GM12878 (cell line): ENCODE measurements around the gene HTRA2. TPM values are rescaled to one million over a fixed set of nuclear protein-coding genes. Genes with fewer than 3 reads are reported as not detected.
A peak's percentile ranks its signal among the peaks of the same experiment; 100 is the strongest.

Source experiments
- ATAC-seq: fragments of 200-7000 bp; cut with Tn5 transposase; 3 replicates; pipeline ENCODE4 v1.9.1; 2020; ENCODE audit warnings: mild to moderate bottlenecking, moderate library complexity
- BruUV-seq: library from RNA; stranded (reverse); fragments of 400-500 nt; replicated peaks from 2 replicates; lab custom pipeline; 2021; lab: Mats Ljungman, UMichigan
- CTCF ChIA-PET: fragments of 300-600 bp; sonication (Branson Sonifier 250); formaldehyde crosslinking; extraction: SDS; loops from one replicate; lab custom pipeline; 2021; ENCODE audit warnings: inconsistent platforms; lab: Yijun Ruan, JAX
- POLR2A ChIA-PET: fragments of 350-600 bp; formaldehyde crosslinking; extraction: SDS; loops from one replicate; lab custom pipeline; 2021; ENCODE audit warnings: inconsistent platforms; lab: Charles Lee
- RAD21 ChIA-PET: fragments of 300-600 bp; sonication (Branson Sonifier 250); formaldehyde crosslinking; loops from one replicate; lab custom pipeline; 2023; ENCODE audit warnings: antibody characterized with exemption; ENCODE audit not compliant: unreplicated experiment; lab: Charles Lee
- SMC1A ChIA-PET: fragments of 300-600 bp; sonication (Branson Sonifier 250); formaldehyde crosslinking; loops from one replicate; lab custom pipeline; 2023; ENCODE audit not compliant: unreplicated experiment, uncharacterized antibody; lab: Charles Lee
- DNase-seq: peaks from one replicate; pipeline ENCODE4 v3.0.0-alpha.2; 2011; ENCODE audit warnings: low read depth, low spot score
- FAIRE-seq: peaks from 3 replicates; lab custom pipeline; 2011; peaks lifted over from hg19 to GRCh38; lab: Jason Lieb, UNC
- H2AFZ ChIP-seq: 2 replicates; pipeline ENCODE4 v1.6.0; 2011; ENCODE audit warnings: low read depth, low read length, control low read depth; ENCODE audit not compliant: control insufficient read depth
- H3K27ac ChIP-seq: 2 replicates; pipeline ENCODE4 v1.5.1; 2011; ENCODE audit warnings: control low read depth; ENCODE audit not compliant: control insufficient read depth, insufficient read depth
- H3K27me3 ChIP-seq, 2 experiments: replicated peaks in 1 of 2; 2 replicates each; pipeline versions ENCODE4 v1.6.0 to v1.6.1; 2011; ENCODE audit warnings: low read length in 1 of 2; ENCODE audit not compliant: control insufficient read depth in 2 of 2, insufficient read depth in 2 of 2
- H3K36me3 ChIP-seq, 2 experiments: 2 replicates each; pipeline ENCODE4 v1.5.1; 2011; ENCODE audit warnings: low read length in 1 of 2; ENCODE audit not compliant: control insufficient read depth in 2 of 2, insufficient read depth in 2 of 2
- H3K4me1 ChIP-seq: 2 replicates; pipeline ENCODE4 v1.6.1; 2011; ENCODE audit warnings: mild to moderate bottlenecking, low read length, moderate library complexity, mixed read lengths; ENCODE audit not compliant: control insufficient read depth, insufficient read depth
- H3K4me2 ChIP-seq: 2 replicates; pipeline ENCODE4 v1.6.0; 2011; ENCODE audit warnings: control low read depth; ENCODE audit not compliant: control insufficient read depth, insufficient read depth
- H3K4me3 ChIP-seq: fragments of 200-600 bp; sonication (generic); 2 replicates; pipeline ENCODE4 v1.5.1; 2016
- H3K79me2 ChIP-seq: 2 replicates; pipeline ENCODE4 v1.6.0; 2011; ENCODE audit warnings: low read length; ENCODE audit not compliant: control insufficient read depth, insufficient read depth
- H3K9ac ChIP-seq: 2 replicates; pipeline ENCODE4 v1.8.0; 2011; ENCODE audit warnings: low read length, control low read depth, mixed read lengths; ENCODE audit not compliant: control insufficient read depth, insufficient read depth
- H3K9me3 ChIP-seq: replicated peaks from 3 replicates; pipeline ENCODE4 v1.5.1; 2011; ENCODE audit warnings: mild to moderate bottlenecking, low read length; ENCODE audit not compliant: control insufficient read depth, insufficient read depth
- H4K20me1 ChIP-seq: 2 replicates; pipeline ENCODE4 v1.6.0; 2011; ENCODE audit not compliant: control insufficient read depth, insufficient read depth
- CTCF ChIP-seq, 3 experiments: IDR thresholded peaks in 2 of 3; conservative IDR thresholded peaks in 1 of 3; 2 replicates each; pipeline ENCODE4 v1.5.1; 2011; ENCODE audit warnings: low read depth in 3 of 3, low read length in 3 of 3, mild to moderate bottlenecking in 3 of 3, control low read depth in 2 of 3, moderate library complexity in 2 of 3, inconsistent platforms in 1 of 3, mixed read lengths in 1 of 3; ENCODE audit not compliant: control insufficient read depth in 2 of 3, insufficient read depth in 1 of 3; ENCODE audit errors: extremely low read depth in 1 of 3
- E2F4 ChIP-seq: IDR thresholded peaks from 2 replicates; pipeline ENCODE4 v1.6.1; 2012; ENCODE audit warnings: low read depth, low read length, improper control_type of control experiment
- E2F8 ChIP-seq: fragments of 450-650 bp; IDR thresholded peaks from 2 replicates; pipeline ENCODE4 v1.6.1; 2018; ENCODE audit warnings: mild to moderate bottlenecking, low read depth, moderate library complexity; ENCODE audit not compliant: partially characterized antibody
- LARP7 ChIP-seq: fragments of 450-650 bp; IDR thresholded peaks from 2 replicates; pipeline ENCODE4 v1.6.1; 2017; ENCODE audit warnings: mild to moderate bottlenecking
- MEF2B ChIP-seq: fragments of 450-650 bp; IDR thresholded peaks from 2 replicates; pipeline ENCODE4 v1.6.1; 2018; ENCODE audit warnings: mild to moderate bottlenecking, moderate library complexity; ENCODE audit not compliant: partially characterized antibody, poor library complexity, severe bottlenecking
- NR2C2 ChIP-seq: IDR thresholded peaks from 2 replicates; pipeline ENCODE4 v1.6.1; 2011; ENCODE audit warnings: borderline replicate concordance, low read depth; ENCODE audit not compliant: control insufficient read depth, insufficient read length
- RELA ChIP-seq: fragments of 450-650 bp; IDR thresholded peaks from 2 replicates; pipeline ENCODE4 v1.8.0; 2014; ENCODE audit warnings: borderline replicate concordance; ENCODE audit not compliant: partially characterized antibody
- RFX5 ChIP-seq: IDR thresholded peaks from 2 replicates; pipeline ENCODE4 v1.6.1; 2011; ENCODE audit warnings: low read depth, low read length, improper control_type of control experiment
- SP1 ChIP-seq: IDR thresholded peaks from one replicate; pipeline ENCODE4 v1.6.1; 2011; ENCODE audit warnings: low read depth, low read length
- STAT3 ChIP-seq: IDR thresholded peaks from 2 replicates; pipeline ENCODE4 v1.6.1; 2011; ENCODE audit warnings: low read depth, low read length, improper control_type of control experiment
- ZNF622 ChIP-seq: fragments of 450-650 bp; IDR thresholded peaks from 2 replicates; pipeline ENCODE4 v1.6.1; 2017; ENCODE audit warnings: mild to moderate bottlenecking, inconsistent platforms
- ZZZ3 ChIP-seq: IDR thresholded peaks from 2 replicates; pipeline ENCODE4 v1.6.1; 2011; ENCODE audit warnings: low read depth; ENCODE audit not compliant: control insufficient read depth, insufficient read length
- WGBS: methylation state at CpG from one replicate; pipeline ENCODE4 v1.1.6; 2016; ENCODE audit warnings: low lambda C conversion rate; ENCODE audit not compliant: insufficient replicate concordance, insufficient coverage; ENCODE audit errors: missing lambda C conversion rate; 5-methylcytosine and 5-hydroxymethylcytosine counted together
- in situ Hi-C: fragments of 300-500 bp; cut with MboI; formaldehyde crosslinking; loops from 9 replicates; pipeline ENCODE4 v1.14.3; 2018; ENCODE audit warnings: mixed read lengths
- intact Hi-C: fragments of 100-400 bp; cut with micrococcal nuclease; formaldehyde crosslinking; loops from one replicate; pipeline ENCODE4 v1.14.2; 2022; ENCODE audit not compliant: unreplicated experiment
- polyA plus RNA-seq, 11 experiments: library from polyadenylated mRNA; depleted of rRNA in 4 of 11; unstranded in 6 of 11; stranded (reverse) in 5 of 11; fragments of >200 nt; fragmentation: Nextera tagmentation in 4 of 11; fragmentation: Illumina TruSeq in 1 of 11; extraction: Ambion mirVana in 4 of 11; extraction: Trizol in 1 of 11; gene quantifications; 1 replicate in 1 of 11; 2 replicates in 10 of 11; pipeline versions ENCODE4 v1.2.1 to v1.2.3, GENCODE V29; 2011 to 2016; ENCODE audit warnings: inconsistent platforms in 2 of 11, missing spikeins in 2 of 11, low read depth in 1 of 11
- total RNA-seq, 4 experiments: library from RNA; depleted of rRNA in 3 of 4; stranded (reverse); fragments of >200 nt in 3 of 4; fragmentation: Illumina TruSeq in 1 of 4; extraction: Trizol in 1 of 4; gene quantifications; 2 replicates each; pipeline versions ENCODE4 v1.2.1 to v1.2.3, GENCODE V29; 2013 to 2021

The HTRA2 gene
- total and polyA plus RNA-seq, 10 of the 15 experiments (the other 5 are each of a cell fraction or from before 2014, with no cell fraction given): 42.3 to 73.9 (median 54.6) TPM

- Histone ChIP-seq H3K4me3 (no peak within 1 kb of the TSS), H2AFZ (no peak within 1 kb of the TSS), H4K20me1 (no peaks in the 10 kb centered on the region), H3K36me3 (peaks cover 12 to 17% of the 10 kb centered on the region in 2 experiments), H3K4me1 (peaks cover 22% of the 10 kb centered on the region), H3K9ac (no peak within 1 kb of the TSS), H3K79me2 (peaks cover 38% of the 10 kb centered on the region), H3K27me3 (no peaks in the 10 kb centered on the region), H3K4me2 (peak within 1 kb of the TSS; percentile 46), H3K9me3 (no peaks in the 10 kb centered on the region), H3K27ac (no peak within 1 kb of the TSS)
- POLR2A ChIA-PET: interaction anchor here (0.7 to 2.6 kb wide), 6 partner anchors 18 to 60 kb away, joined by 4 to 10 read pairs (median 4); partner anchors contain the start of gene PCGF1
- intact Hi-C loops (no loop called here), in situ Hi-C loops (no loop called here)
- CTCF ChIA-PET: interaction anchor here (1.1 to 10.4 kb wide), 6 partner anchors 20 to 61 kb away, joined by 4 to 226 read pairs (median 51); partner anchors contain the start of genes CCDC142, PCGF1 and TTC31
- DNase-seq (peak; percentile 49), FAIRE-seq (peak; percentile 97), ATAC-seq (peak; percentile 5)
- RAD21 ChIA-PET: interaction anchor here (1.1 to 7.5 kb wide), 3 partner anchors 43 to 92 kb away, joined by 3 to 158 read pairs (median 7); partner anchors contain the start of genes CCDC142 and TTC31
- WGBS: 64% methylated on average over 11 of the region's 11 CpGs
- BruUV-seq: no TSS peak
- SMC1A ChIA-PET: interaction anchor here (0.9 to 9.9 kb wide), 5 partner anchors 18 to 61 kb away, joined by 3 to 208 read pairs (median 7); partner anchors contain the start of gene PCGF1
- no peak for TF ChIP-seq CTCF (IDR thresholded peaks at IDR 0.05 in 2 of 3, conservative IDR thresholded peaks at IDR 0.05 in 1 of 3; ENCODE audit: control insufficient read depth in 2 of 3, extremely low read depth in 1 of 3, insufficient read depth in 1 of 3, low read depth in 3 of 3, low read length in 3 of 3)
- no peak for TF ChIP-seq MEF2B
- TF ChIP-seq RELA: no peak
- TF ChIP-seq ZZZ3: no peak
- TF ChIP-seq SP1: no peak
- TF ChIP-seq RFX5: no peak
- no peak for TF ChIP-seq NR2C2
- no peak for TF ChIP-seq LARP7
- no peak for TF ChIP-seq E2F4
- TF ChIP-seq ZNF622: no peak
- TF ChIP-seq E2F8: no peak
- no peak for TF ChIP-seq STAT3
These were observed 3.8 kb upstream of the HTRA2 start, which contains the start of gene DQX1 for GRCh38 chr2:74525717-74526648. DQX1 (minus strand) TSS chr2:74526231; CDS start chr2:74525729, 502 bp downstream.
